CD4-positive, alpha-beta T cell treated with Interferon gamma for 1 hour (primary cell): ENCODE results near the gene TCP11L2.
"Not testable (repeated sequence)": the region's sequence is repeated elsewhere in the genome, so short reads cannot be mapped to it uniquely, and the experiment has no call there.

Experiments used
- DNase-seq: peaks from one replicate; pipeline ENCODE4 v3.0.0-alpha.2; 2020

TCP11L2 gene

DNA sequence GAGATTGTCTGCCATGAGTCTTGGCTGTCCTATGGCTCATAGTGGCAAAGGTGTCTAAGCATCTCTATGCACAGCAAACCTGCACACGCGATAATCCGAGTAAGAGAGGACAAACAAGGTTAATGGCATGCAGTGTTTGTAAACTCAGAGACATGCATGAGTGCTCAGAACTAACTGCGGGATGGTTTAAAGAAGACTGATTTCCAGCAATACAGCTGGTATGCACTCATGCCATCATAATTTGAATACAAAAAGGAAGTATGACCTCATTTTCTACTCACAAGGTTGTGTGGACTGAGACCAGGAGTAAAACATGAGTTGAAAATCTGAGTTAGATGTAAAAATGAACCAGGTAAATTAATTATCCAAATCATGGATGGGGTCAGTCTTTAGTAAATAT lies 16.6 kb upstream of the TCP11L2 start:
- no peak for DNase-seq

DNA sequence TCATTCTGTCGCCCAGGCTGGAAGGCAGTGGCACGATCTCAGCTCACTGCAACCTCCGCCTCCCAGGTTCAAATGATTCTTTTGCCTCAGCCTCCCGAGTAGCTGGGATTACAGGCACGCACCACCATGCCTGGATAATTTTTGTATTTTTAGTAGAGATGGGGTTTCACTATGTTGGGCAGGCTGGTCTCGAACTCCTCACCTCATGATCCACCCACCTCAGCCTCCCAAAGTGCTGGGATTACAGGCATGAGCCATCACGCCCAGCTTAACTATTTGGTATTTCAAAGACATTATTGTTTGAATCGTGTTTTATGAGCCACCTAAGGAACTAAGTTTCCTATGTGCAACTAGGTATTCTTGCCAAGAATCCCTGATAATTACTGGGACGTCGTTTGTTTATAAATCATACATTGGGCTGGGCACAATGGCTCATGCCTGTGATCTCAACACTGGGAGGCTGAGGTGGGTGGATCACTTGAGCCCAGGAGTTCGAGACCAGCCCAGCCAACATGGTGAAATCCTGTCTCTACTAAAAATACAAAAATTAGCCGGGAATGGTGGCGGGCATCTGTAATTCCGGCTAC lies 15.9 kb upstream of the TCP11L2 start:
- DNase-seq: not testable (repeated sequence)

DNA sequence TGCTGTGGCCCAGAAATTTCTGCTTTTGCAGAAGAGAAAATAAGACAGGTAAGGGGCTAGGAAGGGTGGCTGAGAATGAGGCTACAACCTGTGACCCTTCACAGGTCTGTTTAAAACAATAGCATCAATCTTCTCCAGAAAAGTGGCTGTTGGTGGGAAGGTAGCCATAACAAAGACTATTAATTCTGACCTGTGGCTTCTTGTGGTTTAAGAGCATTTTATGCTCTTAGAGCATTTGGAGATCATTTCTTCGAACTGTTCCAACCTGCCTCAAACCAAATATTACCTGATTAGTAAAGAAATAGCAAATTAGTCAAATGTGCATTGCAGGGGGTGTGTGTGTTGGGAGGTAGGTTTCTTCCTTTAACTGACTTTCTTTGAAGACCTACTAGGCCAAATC lies 15.2 kb upstream of the TCP11L2 start:
- DNase-seq: no peak

DNA sequence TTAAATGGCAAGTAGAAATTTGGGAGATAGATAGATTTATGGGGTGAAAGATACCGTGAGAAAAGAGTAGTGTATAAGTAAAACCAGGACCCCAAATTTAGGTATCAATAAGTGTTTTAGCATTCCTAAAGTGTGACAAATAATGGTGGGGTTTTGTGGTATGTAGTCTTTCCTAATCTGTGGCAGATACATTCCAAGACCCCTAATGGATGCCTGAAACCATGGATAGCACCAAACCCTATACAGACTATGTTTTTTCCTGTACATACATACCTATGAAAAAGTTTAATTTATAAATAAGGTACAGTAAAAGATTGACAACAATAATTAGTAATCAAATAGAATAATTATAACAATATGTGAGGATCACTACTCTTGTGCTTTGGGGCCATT lies 14.4 kb upstream of the TCP11L2 start:
- no peak for DNase-seq

DNA sequence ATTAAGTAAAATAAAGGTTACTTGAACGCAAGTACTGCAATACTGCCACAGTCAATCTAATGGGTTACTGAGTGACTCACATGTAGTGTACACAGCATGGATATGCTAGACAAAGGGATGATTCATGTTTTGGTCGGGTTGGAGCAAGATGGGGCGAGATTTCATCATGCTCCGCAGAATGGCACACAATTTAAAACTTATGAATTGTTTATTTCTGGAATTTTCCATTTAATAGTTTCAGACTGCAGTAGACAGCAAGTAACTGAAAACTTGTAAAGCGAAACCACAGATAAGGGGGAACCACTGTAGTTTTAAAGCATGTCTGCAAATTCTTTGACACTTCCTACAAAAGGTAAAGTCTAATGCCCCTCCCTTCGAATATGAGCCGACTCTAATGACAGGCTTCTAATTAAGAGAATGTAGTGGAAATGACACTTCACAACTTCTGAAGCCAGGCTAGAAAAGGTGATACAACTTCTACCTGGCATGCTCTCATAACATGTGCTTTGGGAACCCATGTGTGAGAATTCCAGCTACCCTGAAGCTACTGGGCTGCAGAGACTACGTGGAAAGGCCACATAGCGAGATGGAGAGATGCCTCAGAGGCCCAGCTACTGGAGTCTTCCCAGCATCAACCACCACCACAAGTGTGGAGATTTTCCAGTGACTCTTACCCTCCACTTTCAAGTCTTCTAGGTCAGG lies 13.9 kb upstream of the TCP11L2 start:
- DNase-seq: no peak

DNA sequence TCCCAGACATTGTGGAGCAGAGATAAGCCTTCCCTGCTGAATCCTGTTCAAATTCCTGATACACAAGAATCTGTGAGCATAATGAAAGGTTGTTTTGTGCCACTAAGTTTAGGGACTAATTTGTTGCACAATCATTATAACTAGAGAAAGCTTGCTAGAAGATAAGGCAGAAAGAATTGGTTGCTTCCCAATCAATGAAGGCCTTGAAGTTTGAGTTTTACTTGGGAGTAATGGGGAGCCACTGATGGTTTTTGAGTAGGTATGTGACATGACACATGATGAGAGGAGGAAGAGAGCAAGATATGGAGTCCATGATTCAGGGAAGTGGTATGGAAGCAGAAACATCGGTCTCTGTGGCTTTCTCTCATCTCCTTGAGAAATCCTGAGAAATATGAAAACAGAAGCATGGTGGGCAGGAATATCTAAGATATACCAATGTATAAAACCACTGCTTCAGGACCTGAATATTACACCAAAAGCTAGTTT lies 13.3 kb upstream of the TCP11L2 start:
- DNase-seq: no peak

DNA sequence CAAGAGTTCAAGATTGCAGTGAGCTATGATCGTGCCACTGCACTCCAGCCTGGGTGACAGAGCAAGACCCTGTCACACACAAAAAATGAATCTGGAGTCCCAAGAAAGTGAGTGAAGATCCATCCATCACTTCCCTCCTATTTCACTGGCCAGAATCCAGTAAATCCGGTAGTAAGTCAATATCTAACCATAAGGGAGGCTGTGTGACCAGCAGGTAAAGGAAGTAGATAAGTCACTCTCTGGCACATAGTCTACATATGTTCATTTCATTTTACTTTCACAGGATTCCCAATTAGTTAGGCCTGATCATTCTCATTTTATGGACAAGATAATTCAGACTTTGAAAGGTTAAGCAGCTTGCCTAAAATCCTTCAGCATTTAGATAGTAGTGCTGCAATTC lies 11.9 kb upstream of the TCP11L2 start:
- no peak for DNase-seq

DNA sequence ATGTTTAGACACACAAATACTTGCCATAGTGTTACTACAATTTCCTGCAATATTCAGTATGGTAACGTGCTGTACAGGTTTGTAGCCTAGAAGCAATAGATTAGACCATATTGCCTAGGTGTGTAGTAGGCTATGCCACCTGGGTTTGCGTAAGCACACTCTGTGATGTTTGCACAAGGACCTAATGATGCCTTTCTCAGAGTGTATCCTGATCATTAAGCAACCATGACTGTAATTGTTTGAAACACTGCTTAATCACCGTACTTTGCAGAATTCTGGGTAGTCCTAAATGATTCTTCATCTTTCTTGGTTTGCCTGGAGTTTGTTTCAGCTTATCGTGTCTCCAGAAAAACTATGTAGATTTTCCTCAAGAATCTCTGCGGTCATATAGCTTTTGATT lies 11.2 kb upstream of the TCP11L2 start:
- DNase-seq: no peak

DNA sequence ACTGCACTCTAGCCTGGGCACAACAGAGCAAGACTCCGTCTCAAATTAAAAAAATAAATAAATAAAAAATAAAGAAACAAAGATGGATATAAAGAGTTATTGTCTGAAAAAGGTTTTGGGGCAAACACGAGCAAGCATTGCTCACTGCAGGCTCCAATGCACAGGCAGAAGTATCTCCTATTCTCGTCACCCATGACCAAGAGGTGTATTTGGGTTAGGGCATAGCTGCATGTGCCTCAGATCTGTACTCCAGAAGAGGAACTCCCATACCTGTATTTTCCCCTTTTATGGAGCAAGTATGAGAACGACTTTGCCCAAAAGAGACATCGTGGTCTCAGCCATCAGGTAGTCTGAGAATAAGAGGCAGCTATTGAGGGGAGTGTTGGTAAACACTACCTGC lies 10.2 kb upstream of the TCP11L2 start:
- DNase-seq: no peak

DNA sequence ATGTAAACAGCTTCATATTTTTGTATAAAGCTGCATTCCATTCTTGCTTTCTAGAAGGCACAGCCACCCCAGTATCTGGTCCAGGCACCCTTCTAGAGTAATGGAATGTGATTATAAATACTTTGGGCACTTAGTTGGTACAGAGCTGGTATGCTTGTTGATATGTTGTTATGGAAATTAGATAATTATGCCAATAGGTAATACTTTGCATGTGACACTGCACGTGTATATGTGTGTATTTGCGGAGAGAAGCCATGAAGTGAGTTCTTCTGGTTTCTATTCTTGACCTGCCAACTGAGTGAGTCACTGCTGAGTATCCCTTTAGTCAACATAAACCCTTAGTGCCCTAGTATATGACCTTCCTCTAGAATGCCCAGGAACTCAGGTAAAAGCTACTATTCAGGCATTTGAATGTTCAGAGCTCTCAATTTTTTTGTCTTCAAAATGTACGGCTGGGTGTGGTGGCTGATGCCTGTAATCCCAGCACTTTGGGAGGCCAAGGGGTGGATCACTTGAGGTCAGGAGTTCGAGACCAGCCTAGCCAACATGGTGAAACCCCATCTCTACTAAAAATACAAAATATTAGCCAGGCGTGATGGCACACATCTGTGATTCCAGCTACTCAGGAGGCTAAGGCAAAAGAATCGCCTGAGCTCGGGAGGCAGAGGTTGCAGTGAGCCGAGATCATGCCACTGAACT lies 6.2 kb upstream of the TCP11L2 start:
- no peak for DNase-seq

DNA sequence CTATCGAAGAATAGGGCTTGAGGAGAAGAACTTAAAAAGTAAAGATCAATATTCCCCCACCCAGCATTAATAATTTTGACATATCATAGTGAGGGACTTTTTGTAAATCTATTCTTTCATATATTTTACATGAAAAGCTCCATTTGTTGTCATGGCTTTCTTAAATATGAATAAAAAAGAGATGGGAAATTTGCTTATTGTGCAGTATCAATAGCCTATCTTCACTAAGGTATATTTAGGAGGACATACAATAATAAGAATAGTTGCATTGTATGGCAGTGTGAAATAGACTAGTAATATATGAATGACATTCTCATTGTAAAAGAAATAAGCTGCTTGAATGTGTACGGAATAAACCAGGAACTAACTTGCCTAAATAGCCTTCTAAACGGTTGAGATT lies 5.5 kb upstream of the TCP11L2 start:
- DNase-seq: no peak

DNA sequence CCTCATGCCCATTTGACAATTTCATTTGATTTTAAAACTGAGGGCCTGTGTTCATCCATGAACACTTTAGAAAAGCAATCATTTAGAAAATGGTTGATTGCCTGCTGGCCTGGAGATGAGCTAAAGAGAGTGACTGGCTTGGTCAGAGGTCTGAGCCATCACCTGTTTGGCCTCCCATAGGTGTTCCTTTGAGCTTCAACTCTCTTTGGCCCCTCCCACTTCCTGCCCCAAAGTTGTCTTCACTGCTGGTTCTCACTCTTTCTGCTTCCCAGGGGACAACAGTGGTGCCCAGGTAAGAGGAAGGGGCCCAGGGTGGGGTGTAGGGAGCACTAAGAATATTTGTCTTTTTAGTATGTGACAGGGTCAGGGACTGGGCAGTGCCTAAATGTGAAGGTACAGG lies 4.9 kb upstream of the TCP11L2 start:
- DNase-seq: no peak

DNA sequence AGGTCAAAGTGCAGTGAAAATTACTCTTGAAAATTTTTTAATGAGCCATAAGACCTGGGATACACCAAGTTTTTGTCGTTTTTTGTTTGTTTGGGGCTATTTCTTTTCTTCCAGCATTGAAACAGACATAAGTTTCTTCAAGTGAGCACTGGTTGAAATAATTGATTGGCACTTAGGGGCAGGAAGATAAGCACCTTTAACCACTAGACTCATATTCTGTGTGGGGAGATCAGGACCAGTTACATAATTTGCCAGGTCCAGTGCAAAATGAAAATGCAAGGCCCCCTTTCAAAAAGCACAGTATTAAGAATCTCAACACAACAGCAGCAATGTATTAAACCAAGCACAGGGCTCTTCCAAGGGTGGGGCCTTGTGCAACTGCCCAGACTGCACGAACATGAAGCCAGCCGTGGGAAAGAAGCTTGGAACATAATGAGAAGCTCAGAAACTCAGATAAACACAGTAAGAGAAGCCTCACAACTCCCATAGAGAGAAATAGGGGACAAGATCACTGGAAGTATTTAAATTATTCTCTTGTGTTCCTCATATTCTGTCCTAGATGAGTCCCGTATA lies 3.2 kb upstream of the TCP11L2 start:
- DNase-seq: no peak

DNA sequence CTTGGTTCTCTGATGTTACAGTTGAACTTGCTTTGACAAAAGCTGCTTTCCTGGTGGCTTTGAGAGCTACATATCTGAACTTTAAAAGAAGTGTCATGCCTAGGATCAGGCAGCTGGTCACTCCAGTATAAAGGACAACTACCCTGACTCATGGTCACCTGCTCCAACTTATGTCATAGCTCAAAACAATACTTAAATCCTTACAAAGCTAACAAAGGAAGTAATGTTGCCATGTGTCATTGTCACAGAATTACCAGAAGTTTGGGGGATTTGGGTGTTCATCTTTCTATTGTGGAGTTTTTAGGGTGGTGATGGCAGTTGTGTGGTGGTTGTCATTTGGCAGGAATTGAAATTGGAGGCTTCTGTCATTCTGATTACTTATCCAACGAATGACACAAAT lies 1.8 kb upstream of the TCP11L2 start:
- DNase-seq: no peak

DNA sequence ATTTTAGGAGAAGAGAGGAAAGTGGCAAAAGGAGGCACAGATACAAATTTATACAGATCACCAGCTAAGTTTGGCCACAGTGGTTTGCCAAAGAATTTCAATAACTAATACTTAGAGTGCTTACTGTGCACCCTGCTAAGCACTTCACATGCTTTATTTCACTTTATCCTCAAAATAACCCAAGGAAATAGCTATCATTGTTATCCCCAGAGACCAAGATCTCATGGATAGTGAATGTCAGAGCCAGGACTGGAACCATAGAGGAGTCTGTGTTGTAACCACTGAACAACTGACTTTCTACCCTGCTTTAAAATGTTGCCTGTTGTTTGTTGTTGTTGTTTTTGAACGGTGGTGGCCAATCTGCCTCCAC lies 1.3 kb upstream of the TCP11L2 start:
- DNase-seq: no peak

DNA sequence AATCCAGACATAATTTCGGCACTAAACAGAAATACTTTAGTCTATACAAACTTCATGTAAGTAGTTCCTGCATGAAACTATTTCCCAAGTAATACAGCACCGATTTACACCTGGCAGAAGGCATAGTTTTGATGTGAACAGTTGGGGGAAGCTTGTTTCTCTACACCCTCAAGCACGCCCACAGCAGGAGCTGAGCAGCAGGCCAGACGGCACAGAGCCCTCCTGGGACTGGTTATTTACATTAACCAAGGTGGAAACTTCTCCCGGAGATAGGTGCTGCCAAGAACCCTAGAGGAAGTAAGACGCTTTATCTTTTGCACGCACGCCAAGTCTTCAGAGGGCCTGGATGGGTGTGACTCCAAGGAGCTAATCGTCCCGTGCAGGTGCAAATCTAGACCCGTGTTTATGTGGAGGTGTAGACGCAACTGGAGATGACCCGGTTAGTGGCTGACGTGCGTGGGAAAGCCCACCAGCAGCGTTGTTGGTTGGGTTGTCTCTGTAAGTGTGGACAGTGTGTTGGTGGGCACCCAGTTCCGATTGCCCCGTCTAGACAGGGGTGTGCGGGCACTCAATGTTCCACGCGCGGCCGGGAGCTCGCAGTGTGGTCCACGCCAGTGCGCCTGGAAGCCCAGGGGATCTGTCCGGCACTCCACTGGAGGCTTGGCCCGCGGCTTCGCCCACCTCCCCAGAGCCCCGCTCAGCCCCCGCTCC lies 767 bp upstream of the TCP11L2 start:
- peak; percentile 88 for DNase-seq

DNA sequence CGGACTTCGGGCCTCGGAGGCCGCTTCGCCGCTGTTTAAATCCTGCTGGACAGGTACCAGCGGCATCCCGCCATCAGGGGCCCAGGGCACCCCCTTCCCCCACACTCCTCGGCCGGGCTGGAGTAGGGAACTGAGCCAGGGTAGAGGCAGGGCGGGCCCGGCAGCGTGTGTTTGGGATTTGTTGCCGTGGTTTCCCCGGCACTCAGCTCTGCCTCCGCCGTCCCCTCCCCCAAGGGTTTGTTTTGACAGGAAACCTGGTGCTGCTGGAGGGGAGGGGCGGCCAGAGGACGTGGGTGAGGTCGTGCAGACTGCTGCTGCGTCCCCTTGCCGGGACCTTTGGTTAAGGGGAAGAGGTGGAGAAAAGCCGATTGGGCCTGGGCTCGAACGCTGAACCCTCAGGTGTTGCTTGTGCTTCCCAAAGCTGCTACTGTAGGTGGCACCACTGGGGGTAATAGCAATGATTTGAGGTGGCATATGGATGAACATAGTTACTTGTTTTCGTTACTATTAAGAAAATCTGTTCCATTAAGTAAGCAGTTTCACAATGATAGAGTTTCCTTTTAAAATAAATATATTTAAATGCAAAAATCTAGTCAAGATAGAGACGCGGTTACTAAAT lies 778 bp downstream of the TCP11L2 start:
- DNase-seq: peak; percentile 96

DNA sequence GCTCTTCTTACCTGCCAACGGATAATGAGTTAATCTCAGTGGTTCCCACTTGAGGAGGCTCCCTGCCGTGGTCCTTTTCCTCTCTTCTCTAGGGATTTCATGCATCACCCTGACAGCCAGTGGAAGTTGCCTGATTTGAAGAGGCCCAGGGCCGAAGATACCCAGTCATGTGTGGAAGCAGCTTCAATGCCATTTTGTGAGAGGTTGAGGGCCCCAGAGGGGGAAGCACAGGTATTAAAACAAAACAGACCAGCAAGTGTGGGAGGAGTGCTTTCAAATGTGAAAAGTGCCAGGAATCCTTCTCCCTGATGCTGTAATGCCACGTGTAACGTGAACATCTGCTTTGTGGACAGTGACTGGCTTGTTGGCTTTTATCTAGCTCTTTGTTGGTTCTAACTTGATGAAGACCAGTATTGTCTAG lies 1.5 kb downstream of the TCP11L2 start:
- no peak for DNase-seq

DNA sequence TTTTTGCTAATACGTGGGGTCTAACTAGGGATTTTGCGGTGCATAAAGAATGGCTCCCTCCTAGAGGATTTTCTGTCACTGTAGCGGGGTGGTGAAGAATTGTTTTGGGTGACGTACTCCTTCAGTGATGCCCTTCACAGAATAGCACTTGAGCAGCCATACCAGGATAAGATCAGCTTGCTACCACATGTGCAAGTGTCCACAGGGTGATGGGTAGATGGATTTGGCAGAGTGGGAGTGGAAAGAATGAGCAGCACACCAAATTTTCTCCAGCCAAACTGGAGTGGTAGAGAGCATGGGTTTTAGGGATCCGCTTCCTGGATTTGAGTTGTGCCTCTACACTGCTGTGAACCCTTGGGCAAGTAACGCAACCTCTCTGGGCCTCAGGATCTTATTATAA lies 2.3 kb downstream of the TCP11L2 start:
- DNase-seq: no peak

DNA sequence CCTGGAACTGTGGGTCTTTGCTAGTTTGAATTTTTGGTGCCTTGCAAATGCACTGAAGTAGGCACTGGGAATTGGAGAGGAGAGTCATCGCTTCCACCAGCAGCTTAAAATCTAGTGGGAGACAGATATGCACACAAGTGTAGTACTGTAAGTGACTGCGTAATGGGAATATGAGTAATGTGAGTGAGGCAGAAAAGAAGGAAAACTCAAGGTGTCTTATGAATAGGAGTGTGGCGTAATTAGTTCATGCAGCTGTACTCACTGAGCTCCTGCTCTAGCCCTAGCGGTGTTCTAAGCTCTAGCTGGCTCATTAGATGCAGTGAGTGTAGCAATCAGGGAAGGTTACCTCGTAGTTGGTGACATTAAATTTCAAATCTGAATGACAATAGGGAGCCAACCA lies 2.8 kb downstream of the TCP11L2 start:
- no peak for DNase-seq

DNA sequence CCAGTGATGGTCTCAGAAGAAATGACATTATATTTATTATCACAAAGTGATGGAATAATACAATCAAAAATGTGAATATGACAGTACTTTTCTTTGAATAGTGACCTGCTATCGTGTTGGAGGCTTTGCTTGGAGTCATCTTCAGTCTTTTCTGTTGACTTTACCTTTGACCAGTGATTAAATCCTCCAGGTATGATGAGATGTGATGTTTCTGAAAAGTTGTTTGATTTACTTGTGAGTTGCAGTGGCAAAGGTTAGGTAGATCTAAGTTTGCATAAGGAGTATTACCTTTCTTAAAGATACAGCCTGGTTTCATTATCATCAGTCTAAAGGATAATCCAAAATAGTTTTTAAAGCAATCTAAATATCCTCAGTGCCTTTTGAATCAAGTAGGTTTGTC lies 4.6 kb downstream of the TCP11L2 start:
- no peak for DNase-seq

DNA sequence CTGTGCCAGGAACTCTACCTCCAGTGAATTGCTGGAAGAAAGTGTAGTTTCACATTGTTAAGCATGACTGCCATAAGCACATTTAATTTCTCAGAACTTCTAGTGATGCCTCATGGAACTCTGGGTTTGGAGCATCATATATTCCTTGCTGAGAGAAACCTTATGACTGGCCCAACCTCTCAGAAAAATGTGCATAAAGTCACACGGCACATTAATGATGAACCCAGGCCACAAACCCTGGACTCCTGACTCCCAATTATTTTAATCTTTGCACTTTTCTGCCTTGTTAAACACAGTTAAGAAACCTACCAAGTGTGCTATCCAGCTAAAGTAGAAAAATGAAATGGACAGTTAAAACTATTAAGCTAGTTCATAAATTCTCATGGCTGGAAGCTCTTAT lies 5.6 kb downstream of the TCP11L2 start:
- DNase-seq: no peak

DNA sequence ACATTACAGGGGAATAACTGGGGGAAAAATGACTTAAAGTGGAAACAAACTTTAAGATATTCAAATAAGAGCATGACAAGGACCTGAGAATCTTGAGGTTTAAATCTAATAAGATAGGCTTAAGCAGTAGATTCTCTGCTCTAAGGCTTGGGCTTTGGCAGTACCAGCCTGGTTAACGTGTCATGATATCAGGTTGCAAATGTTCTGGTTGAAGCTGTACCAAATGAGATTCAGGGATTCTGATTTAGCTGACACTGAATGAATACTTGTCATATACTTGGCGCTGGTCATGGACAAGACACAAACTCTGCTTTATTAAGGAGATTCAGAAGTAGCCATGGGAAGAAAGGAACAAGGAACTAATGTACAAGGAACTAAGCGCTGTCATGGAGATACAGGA lies 6.1 kb downstream of the TCP11L2 start:
- DNase-seq: no peak
